ENCODE measurements around the gene GPSM1. TPM values are rescaled to one million over a fixed set of nuclear protein-coding genes. Genes with fewer than 3 reads are reported as not detected.

Gene GPSM1
- 2.6 TPM for total RNA-seq

- H3K4me1 ChIP-seq (ENCODE audit: insufficient read depth, low read length): peaks cover 17% of the 10 kb centered on the region
- no peaks in the 10 kb centered on the region for H3K9me3 ChIP-seq (ENCODE audit: low read depth, low read length)
- no peak within 1 kb of the TSS for H3K4me3 ChIP-seq (ENCODE audit: low read length)
- H3K27me3 ChIP-seq (ENCODE audit: insufficient read depth, low read length): peaks cover 4% of the 10 kb centered on the region
Measured at GRCh38 chr9:136327304-136327974, at the start of gene GPSM1. Gene GPSM1, plus strand, starts transcription at chr9:136327539. Its CDS starts 157 bp downstream, at chr9:136327696.

- no peaks in the 10 kb centered on the region for H3K4me1 ChIP-seq (ENCODE audit: insufficient read depth, low read length)
- no peak overlapping the region for H3K4me3 ChIP-seq (ENCODE audit: low read length)
- H3K9me3 ChIP-seq (ENCODE audit: low read depth, low read length): no peaks in the 10 kb centered on the region
- H3K27me3 ChIP-seq (ENCODE audit: insufficient read depth, low read length): no peaks in the 10 kb centered on the region
Measured at GRCh38 chr9:136277746-136278145, 49.6 kb upstream of the GPSM1 start.

GRCh38 chr9:136278221-136278620, 49.1 kb upstream of the GPSM1 start:
- Histone ChIP-seq H3K4me1 (ENCODE audit: insufficient read depth, low read length) (no peaks in the 10 kb centered on the region), H3K4me3 (ENCODE audit: low read length) (no peak overlapping the region), H3K9me3 (ENCODE audit: low read depth, low read length) (no peaks in the 10 kb centered on the region), H3K27me3 (ENCODE audit: insufficient read depth, low read length) (no peaks in the 10 kb centered on the region)

GRCh38 chr9:136278894-136279293, 48.4 kb upstream of the GPSM1 start:
- Histone ChIP-seq H3K4me3 (ENCODE audit: low read length) (no peak overlapping the region), H3K4me1 (ENCODE audit: insufficient read depth, low read length) (no peaks in the 10 kb centered on the region), H3K27me3 (ENCODE audit: insufficient read depth, low read length) (no peaks in the 10 kb centered on the region), H3K9me3 (ENCODE audit: low read depth, low read length) (no peaks in the 10 kb centered on the region)

GRCh38 chr9:136279471-136279870, 47.9 kb upstream of the GPSM1 start:
- no peaks in the 10 kb centered on the region for H3K4me1 ChIP-seq (ENCODE audit: insufficient read depth, low read length)
- H3K9me3 ChIP-seq (ENCODE audit: low read depth, low read length): no peaks in the 10 kb centered on the region
- no peak overlapping the region for H3K4me3 ChIP-seq (ENCODE audit: low read length)
- no peaks in the 10 kb centered on the region for H3K27me3 ChIP-seq (ENCODE audit: insufficient read depth, low read length)

GRCh38 chr9:136280535-136281315, 46.6 kb upstream of the GPSM1 start:
- H3K27me3 ChIP-seq (ENCODE audit: insufficient read depth, low read length): no peaks in the 10 kb centered on the region
- H3K4me3 ChIP-seq (ENCODE audit: low read length): no peak overlapping the region
- H3K9me3 ChIP-seq (ENCODE audit: low read depth, low read length): no peaks in the 10 kb centered on the region
- no peaks in the 10 kb centered on the region for H3K4me1 ChIP-seq (ENCODE audit: insufficient read depth, low read length)

GRCh38 chr9:136281421-136282271, 45.7 kb upstream of the GPSM1 start:
- H3K27me3 ChIP-seq (ENCODE audit: insufficient read depth, low read length): no peaks in the 10 kb centered on the region
- no peaks in the 10 kb centered on the region for H3K9me3 ChIP-seq (ENCODE audit: low read depth, low read length)

GRCh38 chr9:136282272-136282861, 45.0 kb upstream of the GPSM1 start:
- Histone ChIP-seq H3K27me3 (ENCODE audit: insufficient read depth, low read length) (no peaks in the 10 kb centered on the region), H3K4me1 (ENCODE audit: insufficient read depth, low read length) (no peaks in the 10 kb centered on the region), H3K9me3 (ENCODE audit: low read depth, low read length) (no peaks in the 10 kb centered on the region), H3K4me3 (ENCODE audit: low read length) (no peak overlapping the region)

More at GRCh38 chr9:136281421-136282271, 45.7 kb upstream of the GPSM1 start:
- Histone ChIP-seq H3K4me3 (ENCODE audit: low read length) (no peak overlapping the region), H3K4me1 (ENCODE audit: insufficient read depth, low read length) (no peaks in the 10 kb centered on the region)

GRCh38 chr9:136283291-136284235, 43.8 kb upstream of the GPSM1 start:
- no peaks in the 10 kb centered on the region for H3K27me3 ChIP-seq (ENCODE audit: insufficient read depth, low read length)
- H3K4me1 ChIP-seq (ENCODE audit: insufficient read depth, low read length): no peaks in the 10 kb centered on the region
- no peak overlapping the region for H3K4me3 ChIP-seq (ENCODE audit: low read length)
- H3K9me3 ChIP-seq (ENCODE audit: low read depth, low read length): no peaks in the 10 kb centered on the region

- no peak overlapping the region for H3K4me3 ChIP-seq (ENCODE audit: low read length)
- no peaks in the 10 kb centered on the region for H3K4me1 ChIP-seq (ENCODE audit: insufficient read depth, low read length)
- no peaks in the 10 kb centered on the region for H3K9me3 ChIP-seq (ENCODE audit: low read depth, low read length)
- no peaks in the 10 kb centered on the region for H3K27me3 ChIP-seq (ENCODE audit: insufficient read depth, low read length)
Measured at GRCh38 chr9:136284311-136284710, 43.0 kb upstream of the GPSM1 start.

GRCh38 chr9:136284951-136285350, 42.4 kb upstream of the GPSM1 start:
- H3K9me3 ChIP-seq (ENCODE audit: low read depth, low read length): no peaks in the 10 kb centered on the region
- no peaks in the 10 kb centered on the region for H3K27me3 ChIP-seq (ENCODE audit: insufficient read depth, low read length)
- H3K4me3 ChIP-seq (ENCODE audit: low read length): no peak overlapping the region
- H3K4me1 ChIP-seq (ENCODE audit: insufficient read depth, low read length): no peaks in the 10 kb centered on the region

GRCh38 chr9:136285501-136286358, 41.6 kb upstream of the GPSM1 start:
- H3K9me3 ChIP-seq (ENCODE audit: low read depth, low read length): no peaks in the 10 kb centered on the region
- H3K27me3 ChIP-seq (ENCODE audit: insufficient read depth, low read length): no peaks in the 10 kb centered on the region
- H3K4me1 ChIP-seq (ENCODE audit: insufficient read depth, low read length): no peaks in the 10 kb centered on the region
- H3K4me3 ChIP-seq (ENCODE audit: low read length): no peak overlapping the region

GRCh38 chr9:136286359-136286986, 40.9 kb upstream of the GPSM1 start:
- H3K27me3 ChIP-seq (ENCODE audit: insufficient read depth, low read length): no peaks in the 10 kb centered on the region
- H3K4me1 ChIP-seq (ENCODE audit: insufficient read depth, low read length): no peaks in the 10 kb centered on the region
- H3K9me3 ChIP-seq (ENCODE audit: low read depth, low read length): no peaks in the 10 kb centered on the region
- no peak overlapping the region for H3K4me3 ChIP-seq (ENCODE audit: low read length)
